Mucosa of descending colon (tissue), 3 donors: ENCODE measurements around the gene ELOVL3. TPM values are rescaled to one million over a fixed set of nuclear protein-coding genes. Genes with fewer than 3 reads are reported as not detected.

ENCODE experiments used
- ATAC-seq: fragments of 200-7000 bp; cut with Tn5 transposase; one replicate; pipeline ENCODE4 v1.9.1; 2020; ENCODE audit warnings: mild to moderate bottlenecking, moderate library complexity
- DNase-seq, 3 donors: peaks; one replicate each; pipeline ENCODE4 v3.0.0-alpha.2; 2020
- H3K36me3 ChIP-seq: fragments of 200-600 bp; one replicate; pipeline ENCODE4 v1.8.0; 2021; ENCODE audit warnings: low read depth, mild to moderate bottlenecking
- H3K4me1 ChIP-seq: fragments of 200-600 bp; one replicate; pipeline ENCODE4 v1.8.0; 2021; ENCODE audit warnings: low read depth, mild to moderate bottlenecking
- H3K4me3 ChIP-seq: fragments of 200-600 bp; one replicate; pipeline ENCODE4 v1.8.0; 2021; ENCODE audit warnings: mild to moderate bottlenecking
- H3K9me3 ChIP-seq: fragments of 200-600 bp; one replicate; pipeline ENCODE4 v1.8.0; 2021; ENCODE audit warnings: mild to moderate bottlenecking
- intact Hi-C, 2 donors: fragments of 100-400 bp; cut with DNase I in 1 of 2; cut with micrococcal nuclease in 1 of 2; formaldehyde crosslinking; loops; one replicate each; pipeline versions ENCODE4 v1.11.0 to v1.11.1; 2022; cut with DNase I, micrococcal nuclease
- total RNA-seq, 3 donors: library from RNA; stranded (reverse); fragmentation: NEBNext Ultra II Directional in 2 of 3; extraction: Animal tissue kit (Norgen Biotek cat#: 25700) in 2 of 3; gene quantifications; one replicate each; pipeline versions ENCODE4 v1.2.1 to v1.2.4, GENCODE V29; 2021 to 2023
- TF ChIP-seq, protein P1 (sequence below): fragments of 200-600 bp; IDR thresholded peaks from one replicate; pipeline ENCODE4 v1.8.0; 2022; ENCODE audit warnings: antibody characterized with exemption, mild to moderate bottlenecking
- donor health status: DM: no; HTN: no; CAD: no; lungs with moderate emphysema.
- donor health status: DM: no; HTN: no; CAD: no.
- donor health status: DM: no; HTN: yes; CAD: no.

Gene ELOVL3
- total RNA-seq, 3 donors from 2014 or later = 0.22 TPM; not detected in 2

- Histone ChIP-seq H3K9me3 (no peaks in the 10 kb centered on the region), H3K36me3 (peaks cover 4% of the 10 kb centered on the region), H3K4me1 (peaks cover 3% of the 10 kb centered on the region), H3K4me3 (no peak overlapping the region)
- ATAC-seq = peak; percentile 38
- TF ChIP-seq, protein P1, sequence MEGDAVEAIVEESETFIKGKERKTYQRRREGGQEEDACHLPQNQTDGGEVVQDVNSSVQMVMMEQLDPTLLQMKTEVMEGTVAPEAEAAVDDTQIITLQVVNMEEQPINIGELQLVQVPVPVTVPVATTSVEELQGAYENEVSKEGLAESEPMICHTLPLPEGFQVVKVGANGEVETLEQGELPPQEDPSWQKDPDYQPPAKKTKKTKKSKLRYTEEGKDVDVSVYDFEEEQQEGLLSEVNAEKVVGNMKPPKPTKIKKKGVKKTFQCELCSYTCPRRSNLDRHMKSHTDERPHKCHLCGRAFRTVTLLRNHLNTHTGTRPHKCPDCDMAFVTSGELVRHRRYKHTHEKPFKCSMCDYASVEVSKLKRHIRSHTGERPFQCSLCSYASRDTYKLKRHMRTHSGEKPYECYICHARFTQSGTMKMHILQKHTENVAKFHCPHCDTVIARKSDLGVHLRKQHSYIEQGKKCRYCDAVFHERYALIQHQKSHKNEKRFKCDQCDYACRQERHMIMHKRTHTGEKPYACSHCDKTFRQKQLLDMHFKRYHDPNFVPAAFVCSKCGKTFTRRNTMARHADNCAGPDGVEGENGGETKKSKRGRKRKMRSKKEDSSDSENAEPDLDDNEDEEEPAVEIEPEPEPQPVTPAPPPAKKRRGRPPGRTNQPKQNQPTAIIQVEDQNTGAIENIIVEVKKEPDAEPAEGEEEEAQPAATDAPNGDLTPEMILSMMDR = no peak
- DNase-seq = no peak
- intact Hi-C loops = no loop called here
These were observed 36.8 kb downstream of the ELOVL3 start for GRCh38 chr10:102262744-102263370.

GRCh38 chr10:102264371-102264770 is 38.3 kb downstream of the ELOVL3 start:
- DNase-seq = peak in 1 of 3 donors; percentile 25
- intact Hi-C loops = no loop called here
- peaks cover 4% of the 10 kb centered on the region for H3K36me3 ChIP-seq

GRCh38 chr10:102266670-102267069 is 40.6 kb downstream of the ELOVL3 start:
- TF ChIP-seq, protein P1 = no peak
- no peak overlapping the region for H3K4me3 ChIP-seq
- ATAC-seq (no peak), DNase-seq (no peak)
- intact Hi-C loops = no loop called here
- H3K9me3 ChIP-seq = no peaks in the 10 kb centered on the region
- H3K4me1 ChIP-seq = peaks cover 9% of the 10 kb centered on the region
- H3K36me3 ChIP-seq = no peaks in the 10 kb centered on the region

More at GRCh38 chr10:102264371-102264770, 38.3 kb downstream of the ELOVL3 start:
- TF ChIP-seq, protein P1 = no peak
- no peak overlapping the region for H3K4me3 ChIP-seq
- H3K9me3 ChIP-seq = no peaks in the 10 kb centered on the region
- ATAC-seq = peak; percentile 36
- H3K4me1 ChIP-seq = peaks cover 9% of the 10 kb centered on the region

DNA sequence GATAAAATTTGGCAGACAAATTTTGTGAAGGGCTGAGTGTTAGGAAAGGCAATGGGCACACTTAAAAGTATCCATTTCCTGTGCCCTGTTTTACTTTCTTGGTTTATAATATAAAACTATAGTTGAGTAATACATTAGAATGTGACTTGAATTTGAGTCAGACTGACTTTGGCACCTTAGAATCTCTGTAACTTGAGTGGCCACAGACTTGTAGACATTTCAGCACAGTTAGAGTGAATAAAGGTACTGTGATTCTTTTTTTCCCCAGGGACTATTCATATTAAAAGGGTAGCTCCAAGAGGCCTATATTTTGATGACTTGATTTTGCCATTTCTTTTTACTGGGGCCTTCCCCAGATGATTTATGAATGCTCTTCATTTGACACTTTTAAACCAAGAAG is 41.6 kb downstream of the ELOVL3 start:
- no peaks in the 10 kb centered on the region for H3K9me3 ChIP-seq
- TF ChIP-seq, protein P1 = no peak
- DNase-seq (no peak), ATAC-seq (no peak)
- intact Hi-C loops = no loop called here
- H3K4me3 ChIP-seq = no peak overlapping the region
- no peaks in the 10 kb centered on the region for H3K36me3 ChIP-seq
- H3K4me1 ChIP-seq = peaks cover 9% of the 10 kb centered on the region

- ATAC-seq = no peak
- no peak for DNase-seq
- TF ChIP-seq, protein P1 = no peak
- Histone ChIP-seq H3K4me3 (no peak overlapping the region), H3K36me3 (no peaks in the 10 kb centered on the region), H3K9me3 (no peaks in the 10 kb centered on the region), H3K4me1 (peaks cover 9% of the 10 kb centered on the region)
- intact Hi-C loops = no loop called here
These were observed 42.3 kb downstream of the ELOVL3 start for GRCh38 chr10:102268375-102268888.
